Measurements from ENCODE around the gene JAG1. TPM values are rescaled to one million over a fixed set of nuclear protein-coding genes. Genes with fewer than 3 reads are reported as not detected.

JAG1 gene
- total RNA-seq, 2 donors from 2014 or later: 46.5 to 72.3 TPM

- Histone ChIP-seq H3K27ac (no peak overlapping the region), H3K36me3 (no peaks in the 10 kb centered on the region), H3K9me3 (no peaks in the 10 kb centered on the region), H3K27me3 (replicated peaks; ENCODE audit: insufficient read depth) (no peaks in the 10 kb centered on the region), H3K4me3 (no peak overlapping the region), H3K4me1 (replicated peaks) (no peaks in the 10 kb centered on the region)
- intact Hi-C loops (cut with DNase I): no loop called here
- DNase-seq (ENCODE audit: low spot score): no peak
- WGBS: 70% methylated on average over 13 of the region's 13 CpGs
- TF ChIP-seq POLR2A (IDR thresholded peaks at IDR 0.05): no peak
- no peak for TF ChIP-seq CTCF (IDR thresholded peaks at IDR 0.05)
- no peak for TF ChIP-seq POLR2AphosphoS5 (IDR thresholded peaks at IDR 0.05)
These were observed 40.9 kb downstream of the JAG1 start for GRCh38 chr20:10632721-10633509.

- TF ChIP-seq CTCF (IDR thresholded peaks at IDR 0.05): no peak
- no peak for TF ChIP-seq POLR2A (IDR thresholded peaks at IDR 0.05)
- no peak for TF ChIP-seq POLR2AphosphoS5 (IDR thresholded peaks at IDR 0.05)
- DNase-seq (ENCODE audit: low spot score): no peak
- 91% methylated on average over 4 of the region's 4 CpGs for WGBS
- Histone ChIP-seq H3K4me1 (replicated peaks) (no peaks in the 10 kb centered on the region), H3K27ac (no peak overlapping the region), H3K4me3 (no peak overlapping the region), H3K36me3 (no peaks in the 10 kb centered on the region), H3K27me3 (replicated peaks; ENCODE audit: insufficient read depth) (no peaks in the 10 kb centered on the region), H3K9me3 (no peaks in the 10 kb centered on the region)
- intact Hi-C loops (cut with DNase I): no loop called here
These were observed 42.7 kb downstream of the JAG1 start for GRCh38 chr20:10631126-10631525.

- no peaks in the 10 kb centered on the region for H3K27me3 ChIP-seq (replicated peaks; ENCODE audit: insufficient read depth)
- no peak overlapping the region for H3K27ac ChIP-seq
- H3K36me3 ChIP-seq: no peaks in the 10 kb centered on the region
- no peaks in the 10 kb centered on the region for H3K9me3 ChIP-seq
- intact Hi-C loops (cut with DNase I): no loop called here
- DNase-seq (ENCODE audit: low spot score): no peak
- H3K4me3 ChIP-seq: no peak overlapping the region
- 82% methylated on average over 9 of the region's 9 CpGs for WGBS
- H3K4me1 ChIP-seq (replicated peaks): no peaks in the 10 kb centered on the region
- no peak for TF ChIP-seq POLR2AphosphoS5 (IDR thresholded peaks at IDR 0.05)
- no peak for TF ChIP-seq POLR2A (IDR thresholded peaks at IDR 0.05)
- no peak for TF ChIP-seq CTCF (IDR thresholded peaks at IDR 0.05)
These were observed 43.7 kb downstream of the JAG1 start for GRCh38 chr20:10629946-10630650.

GRCh38 chr20:10626896-10627295 is 46.9 kb downstream of the JAG1 start:
- WGBS: 64% methylated on average over 3 of the region's 3 CpGs
- no peak for TF ChIP-seq CTCF (IDR thresholded peaks at IDR 0.05)
- TF ChIP-seq POLR2AphosphoS5 (IDR thresholded peaks at IDR 0.05): no peak
- TF ChIP-seq POLR2A (IDR thresholded peaks at IDR 0.05): no peak
- Histone ChIP-seq H3K4me3 (no peak overlapping the region), H3K4me1 (replicated peaks) (no peaks in the 10 kb centered on the region), H3K36me3 (no peaks in the 10 kb centered on the region), H3K27me3 (replicated peaks; ENCODE audit: insufficient read depth) (no peaks in the 10 kb centered on the region), H3K9me3 (no peaks in the 10 kb centered on the region), H3K27ac (no peak overlapping the region)
- intact Hi-C loops (cut with DNase I): no loop called here
- no peak for DNase-seq (ENCODE audit: low spot score)

Data from prostate gland (tissue), 2 donors.